HG02970 (cell line): ENCODE measurements around the gene APP.

ENCODE experiments used
- ATAC-seq: cut with Tn5 transposase; IDR thresholded peaks from one replicate; pipeline ENCODE4 v1.9.1; 2021; ENCODE audit warnings: mild to moderate bottlenecking, moderate library complexity, moderate number of reproducible peaks; ENCODE audit not compliant: unreplicated experiment, low FRiP score

Gene APP

DNA sequence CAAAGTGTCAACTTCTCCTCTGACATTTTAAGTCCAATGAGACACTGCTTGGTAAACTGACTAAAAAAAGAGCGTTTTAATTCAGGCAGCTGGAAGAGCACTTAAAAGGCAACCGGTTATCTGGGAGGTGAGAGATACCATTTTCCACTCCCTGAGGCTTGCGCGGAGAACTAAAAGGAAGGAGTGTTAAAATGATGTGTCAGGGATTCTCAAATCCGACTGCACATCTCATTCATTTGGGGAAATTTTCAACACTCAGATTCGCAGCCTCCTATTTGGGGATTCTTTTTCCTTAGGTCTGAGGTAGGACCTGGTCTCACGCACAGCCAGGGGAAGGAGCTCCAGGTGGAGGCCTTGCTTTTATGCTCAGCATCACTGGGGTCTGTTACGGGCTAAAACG lies 281.9 kb downstream of the APP start:
- ATAC-seq = no peak

DNA sequence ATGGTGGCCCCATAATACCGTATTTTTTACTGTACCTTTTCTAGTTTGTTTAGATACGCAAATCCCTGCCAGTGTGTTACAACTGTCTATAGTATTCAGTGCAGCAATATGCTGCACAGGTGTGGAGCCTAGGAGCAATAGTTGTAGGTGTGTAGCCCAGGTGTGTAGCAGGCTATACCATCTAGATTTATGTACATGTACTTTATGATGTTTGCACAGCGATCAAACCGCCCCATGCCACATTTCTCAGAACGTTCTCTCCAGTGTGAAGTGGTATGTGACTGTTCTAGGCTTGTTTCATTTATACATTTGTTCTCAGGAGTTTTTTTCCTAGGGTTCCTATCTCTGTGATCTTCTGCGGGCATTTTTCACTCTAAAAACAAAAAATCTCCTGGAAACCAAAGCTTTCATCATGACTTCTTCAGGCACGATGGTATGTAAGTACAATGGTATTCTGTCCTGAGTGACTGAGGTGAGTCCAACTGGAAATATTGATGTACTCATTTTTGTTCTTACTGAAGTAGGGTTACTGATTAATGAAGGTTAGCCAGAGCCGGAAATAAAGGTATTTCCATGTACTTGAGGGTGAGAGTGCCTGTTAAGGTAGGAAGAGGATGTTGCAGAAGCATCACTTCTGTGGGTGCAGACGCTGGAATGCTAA lies 282.8 kb downstream of the APP start:
- no peak for ATAC-seq

DNA sequence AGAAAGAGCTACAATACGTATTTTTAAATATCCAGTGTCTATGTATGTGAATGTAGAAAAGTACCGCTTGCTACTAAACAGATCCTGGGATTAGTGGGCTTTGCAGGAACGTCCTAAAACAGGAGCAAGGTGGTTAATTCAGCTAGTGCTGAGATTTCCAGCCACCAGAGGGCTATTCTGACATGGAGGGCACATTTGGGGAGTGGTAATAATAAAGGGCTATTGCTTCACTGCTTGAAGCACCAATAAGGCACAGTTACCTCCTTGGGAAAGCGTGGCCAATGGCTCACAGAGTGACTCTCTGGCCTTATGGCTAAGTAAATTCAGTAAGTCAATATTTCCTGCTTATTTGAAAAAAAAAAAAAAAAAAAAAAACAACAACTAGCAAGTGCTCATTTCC lies 283.4 kb downstream of the APP start:
- ATAC-seq = no peak

DNA sequence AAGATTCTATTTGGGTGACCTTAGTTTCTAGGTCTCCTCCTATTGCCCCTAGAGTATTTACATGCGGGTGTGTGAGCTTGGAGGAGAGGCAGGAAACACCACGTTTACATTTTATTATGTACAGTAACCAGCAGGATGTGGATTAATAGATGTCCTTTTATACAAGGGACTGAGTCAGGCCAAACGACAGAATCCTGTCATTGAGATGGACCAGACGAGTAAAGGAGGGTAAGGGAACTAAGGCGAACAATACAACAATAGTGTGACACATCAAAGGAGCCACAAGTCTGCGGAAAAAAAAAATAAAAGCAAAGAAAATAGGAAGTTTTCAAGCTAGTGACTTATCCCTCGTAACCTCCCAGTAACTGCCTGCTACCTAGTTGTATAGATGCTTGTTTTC lies 284.7 kb downstream of the APP start:
- ATAC-seq = no peak

DNA sequence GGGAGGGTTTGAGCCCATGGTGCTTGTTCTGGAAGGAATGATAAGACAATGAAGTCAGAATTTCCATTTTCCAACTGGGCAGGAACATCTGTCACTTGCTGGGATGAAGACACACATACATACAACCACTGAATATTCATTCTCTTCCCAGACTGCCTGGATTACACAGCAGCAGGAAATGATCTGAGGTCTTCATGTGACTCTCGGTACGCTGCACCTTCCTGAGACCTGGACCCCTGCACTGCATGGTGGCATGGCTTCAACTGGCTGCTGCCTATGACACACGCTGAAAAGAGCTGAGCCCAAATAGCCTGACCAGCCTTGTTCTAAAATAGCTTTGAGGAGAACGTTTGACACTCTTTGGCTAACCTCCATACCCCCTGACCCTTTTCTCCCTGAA lies 285.2 kb downstream of the APP start:
- no peak for ATAC-seq

DNA sequence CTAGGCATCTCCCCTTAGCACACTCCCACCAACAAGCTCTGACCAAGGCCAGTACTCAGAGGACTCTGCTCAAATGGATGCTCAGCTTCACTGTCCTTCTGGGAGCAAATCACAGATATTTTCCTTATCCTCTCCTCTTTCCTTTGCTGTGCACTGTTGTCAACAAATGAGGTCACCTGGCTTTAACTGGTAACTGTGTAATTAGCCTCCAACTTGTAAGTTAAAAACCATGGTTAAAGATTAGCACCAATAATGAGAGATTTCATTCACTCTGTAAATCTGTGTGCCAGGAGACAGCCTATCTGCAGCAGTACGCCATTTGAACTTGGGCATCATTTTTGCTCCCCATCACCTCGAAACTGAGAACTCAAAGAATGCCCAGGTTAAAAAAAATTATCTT lies 286.3 kb downstream of the APP start:
- no peak for ATAC-seq

DNA sequence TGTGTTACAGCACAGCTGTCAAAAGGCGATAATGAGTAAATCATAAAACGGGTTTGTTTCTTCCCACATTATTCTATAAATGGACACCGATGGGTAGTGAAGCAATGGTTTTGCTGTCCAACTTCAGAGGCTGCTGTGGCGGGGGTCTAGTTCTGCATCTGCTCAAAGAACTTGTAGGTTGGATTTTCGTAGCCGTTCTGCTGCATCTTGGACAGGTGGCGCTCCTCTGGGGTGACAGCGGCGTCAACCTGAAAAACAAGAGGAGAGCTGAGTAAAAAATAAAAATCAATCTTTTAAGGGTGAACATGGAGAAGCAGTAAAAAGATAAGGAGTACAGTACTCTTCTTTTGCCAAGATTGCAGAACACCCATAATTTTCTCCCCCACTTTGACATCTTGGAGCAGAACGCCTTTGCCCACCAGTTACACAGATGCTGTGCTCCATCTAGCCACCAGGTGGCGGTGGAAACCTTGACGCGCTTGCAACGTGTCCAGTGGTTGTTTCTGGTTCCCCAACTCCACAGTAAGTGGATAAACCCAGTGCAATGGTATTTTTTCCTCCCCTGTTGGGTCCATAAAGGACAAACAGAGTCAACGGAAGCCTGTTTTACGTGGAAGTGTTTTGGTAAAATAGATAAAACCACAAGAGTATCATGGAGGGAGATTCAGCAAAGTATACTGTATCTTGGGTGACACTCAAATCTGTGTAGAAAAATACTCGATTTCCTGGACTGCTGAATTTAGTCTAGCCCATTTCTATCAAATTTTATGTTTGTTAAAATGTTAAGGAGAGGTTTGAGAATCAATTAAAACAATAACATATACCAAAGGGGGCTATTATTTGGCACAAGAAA lies 288.8 kb downstream of the APP start:
- peak; percentile 76 for ATAC-seq

DNA sequence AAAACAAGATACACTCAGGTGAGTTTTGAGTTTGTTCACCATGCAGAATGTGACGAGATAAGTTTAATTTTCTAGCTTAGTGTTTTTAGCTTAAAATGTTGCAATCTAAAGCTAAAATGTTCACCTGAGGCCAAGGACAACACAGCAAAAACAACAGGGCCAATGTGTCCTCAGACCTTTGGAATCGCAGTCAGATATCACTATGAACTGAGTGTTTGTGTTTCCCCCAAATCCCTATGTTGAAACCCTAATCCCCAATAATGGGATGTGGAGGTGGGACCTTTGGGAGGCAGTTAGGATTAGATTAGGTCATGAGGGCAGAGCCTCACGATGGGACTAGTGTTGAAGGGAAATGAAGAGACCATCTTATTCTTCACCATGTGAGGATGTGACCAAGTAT lies 291.4 kb downstream of the APP start:
- no peak for ATAC-seq

DNA sequence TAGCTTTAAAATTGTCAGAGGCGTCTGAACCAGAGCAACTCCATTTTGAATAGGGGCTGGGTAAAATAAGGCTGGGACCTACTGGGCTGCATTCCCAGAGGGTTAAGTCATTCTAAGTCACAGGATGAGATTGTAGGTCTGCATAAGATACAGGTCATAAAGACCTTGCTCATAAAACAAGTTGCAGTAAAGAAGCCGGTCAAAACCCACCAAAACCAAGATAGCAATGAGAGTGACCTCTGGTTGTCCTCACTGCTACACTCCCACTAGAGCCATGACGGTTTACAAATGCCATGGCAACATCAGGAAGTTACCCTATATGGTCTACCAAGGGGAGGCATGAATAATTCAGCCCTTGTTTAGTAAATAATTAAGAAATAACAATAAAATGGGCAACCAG lies 292.2 kb downstream of the APP start:
- no peak for ATAC-seq

DNA sequence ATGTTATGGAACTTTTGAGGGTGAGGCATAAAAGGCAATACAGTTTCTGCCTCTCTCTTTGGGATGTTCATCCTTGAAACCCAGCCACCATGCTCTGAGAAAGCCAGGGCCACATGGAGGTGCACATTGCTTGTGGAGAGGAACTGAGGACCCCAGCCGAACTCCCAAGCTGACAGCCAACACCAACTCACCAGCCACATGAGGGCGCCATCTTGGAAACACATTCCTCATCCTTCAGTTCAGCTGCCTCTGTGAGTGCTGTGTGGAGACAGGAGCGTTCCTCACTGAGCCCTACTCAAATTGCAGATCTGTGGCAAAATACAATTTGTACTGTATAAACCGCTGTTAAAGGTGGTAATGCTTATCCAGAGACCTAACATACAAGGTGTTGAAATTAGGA lies 298.3 kb downstream of the APP start:
- no peak for ATAC-seq

DNA sequence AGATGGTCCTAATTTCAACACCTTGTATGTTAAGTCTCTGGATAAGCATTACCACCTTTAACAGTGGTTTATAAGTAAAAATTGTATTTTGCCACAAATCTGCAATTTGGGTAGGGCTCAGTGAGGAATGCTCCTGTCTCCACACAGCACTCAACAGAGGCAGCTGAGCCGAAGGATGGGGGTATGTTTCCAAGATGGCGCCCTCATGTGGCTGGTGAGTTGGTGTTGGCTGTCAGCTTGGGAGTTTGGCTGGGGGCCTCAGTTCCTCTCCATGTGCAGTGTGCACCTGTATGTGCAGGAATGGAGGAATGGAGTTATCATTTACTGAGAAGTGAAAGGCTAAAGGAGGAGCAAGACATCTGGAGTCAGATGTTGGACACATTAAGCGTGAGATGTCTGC lies 299.0 kb downstream of the APP start:
- ATAC-seq = no peak

DNA sequence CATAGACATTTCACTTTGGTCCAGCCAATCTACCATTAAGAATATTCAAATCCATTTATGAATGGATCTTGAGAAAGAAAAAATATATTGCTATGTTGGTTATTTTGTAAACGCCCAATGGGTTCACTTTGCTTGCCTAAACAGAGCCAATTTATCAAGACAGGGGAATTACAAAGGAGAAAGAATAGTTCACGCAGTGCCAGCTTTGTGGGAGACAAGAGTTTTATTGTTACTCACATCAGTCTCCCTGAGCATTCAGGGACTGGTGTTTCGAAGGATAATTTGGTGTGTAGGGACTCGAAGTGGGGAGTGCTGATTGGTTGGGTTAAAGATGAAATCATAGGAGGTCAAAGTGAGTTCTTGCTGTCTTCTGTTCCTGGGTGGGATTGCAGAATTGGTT lies 300.5 kb downstream of the APP start:
- no peak for ATAC-seq

DNA sequence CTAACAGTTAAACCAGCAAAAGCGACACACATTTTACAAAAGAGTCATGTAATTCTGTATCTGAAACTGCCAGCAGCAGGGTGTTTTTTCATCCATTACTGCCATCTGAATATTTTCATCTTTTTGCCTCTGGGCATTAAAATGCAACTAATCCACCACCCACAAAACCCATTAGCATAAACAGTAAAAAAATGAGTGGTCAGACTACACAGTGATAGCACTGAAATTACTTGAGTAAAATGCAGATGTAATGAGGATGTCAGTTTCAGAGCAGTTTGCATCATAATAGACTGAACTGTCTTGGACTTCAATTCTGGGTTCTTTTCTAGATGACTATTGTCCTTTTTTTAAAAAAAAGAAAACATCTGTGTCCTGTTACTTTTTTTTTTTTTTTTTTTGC lies 303.5 kb downstream of the APP start:
- no peak for ATAC-seq

DNA sequence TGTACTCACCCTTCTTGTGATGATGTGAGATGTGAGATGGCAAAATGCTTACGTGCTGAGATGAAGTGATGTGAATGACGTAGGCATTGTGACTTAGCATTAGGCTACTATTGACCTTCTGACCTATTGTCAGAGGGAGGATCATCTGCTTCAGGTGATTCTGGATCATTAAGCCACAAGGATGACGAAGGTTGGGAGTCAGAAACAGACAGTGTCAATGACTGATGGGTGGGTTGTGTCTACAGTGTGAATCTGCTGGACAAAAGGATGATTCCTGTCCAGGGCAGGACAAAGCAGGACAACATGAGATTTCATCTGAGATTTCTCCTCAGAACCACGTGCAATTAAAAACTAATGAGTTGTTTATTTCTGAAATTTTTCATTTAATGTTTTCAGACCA lies 306.8 kb downstream of the APP start:
- no peak for ATAC-seq

DNA sequence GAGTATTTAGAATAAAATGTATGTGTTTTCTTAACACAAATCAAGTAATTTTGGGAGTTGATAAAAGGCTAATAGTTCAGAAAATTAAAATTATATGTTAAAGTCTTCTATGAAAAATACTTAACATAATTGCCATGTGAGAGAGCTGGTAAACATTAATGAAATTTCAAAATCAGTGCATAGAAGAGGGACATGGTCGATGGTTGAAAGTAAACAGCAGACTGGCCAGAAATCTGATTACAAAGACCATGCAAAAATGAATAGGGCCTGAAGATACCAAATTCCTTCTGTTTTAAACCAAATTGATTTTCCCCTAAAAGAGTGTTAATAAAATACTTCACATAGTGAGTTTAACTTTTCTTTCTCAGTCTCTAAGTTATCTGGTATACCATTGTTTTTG lies 307.5 kb downstream of the APP start:
- ATAC-seq = no peak

DNA sequence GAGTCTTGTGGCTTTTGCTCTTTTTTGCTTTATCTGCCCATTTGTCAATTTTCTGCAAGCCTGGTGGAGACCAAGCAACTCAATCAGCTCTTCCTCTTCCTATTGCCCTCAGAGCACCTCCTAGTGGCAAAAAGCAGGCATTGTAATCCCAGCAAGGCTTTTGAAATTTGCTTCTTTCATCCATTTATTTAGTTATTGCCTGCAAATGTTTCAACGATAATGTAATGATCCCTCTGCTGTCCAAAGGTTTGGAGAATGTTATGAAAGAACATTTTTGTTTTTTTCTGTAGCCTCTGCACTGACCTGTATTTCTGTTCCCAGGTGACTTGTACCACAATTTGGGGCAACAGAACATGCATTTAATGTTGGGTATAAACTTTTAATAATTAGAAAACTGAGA lies 308.0 kb downstream of the APP start:
- peak; percentile 56 for ATAC-seq

DNA sequence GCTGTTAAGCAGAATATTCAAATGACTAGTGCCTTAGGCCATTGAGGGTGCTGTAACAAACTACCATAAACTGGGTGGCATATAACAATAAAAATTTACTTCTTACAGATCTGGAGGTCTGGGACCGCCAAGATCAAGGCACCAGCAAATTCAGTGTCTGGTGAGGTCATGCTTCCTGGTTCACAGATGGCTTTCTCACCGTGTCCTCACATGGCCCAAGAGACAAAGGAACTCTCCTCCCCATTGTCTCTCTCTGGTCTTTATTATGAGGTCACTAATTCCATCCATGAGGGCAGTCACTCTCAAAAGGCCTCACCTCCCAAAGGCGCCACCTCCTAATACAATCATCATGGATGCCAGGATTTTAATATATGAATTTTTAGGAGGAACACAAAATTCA lies 308.5 kb downstream of the APP start:
- no peak for ATAC-seq

DNA sequence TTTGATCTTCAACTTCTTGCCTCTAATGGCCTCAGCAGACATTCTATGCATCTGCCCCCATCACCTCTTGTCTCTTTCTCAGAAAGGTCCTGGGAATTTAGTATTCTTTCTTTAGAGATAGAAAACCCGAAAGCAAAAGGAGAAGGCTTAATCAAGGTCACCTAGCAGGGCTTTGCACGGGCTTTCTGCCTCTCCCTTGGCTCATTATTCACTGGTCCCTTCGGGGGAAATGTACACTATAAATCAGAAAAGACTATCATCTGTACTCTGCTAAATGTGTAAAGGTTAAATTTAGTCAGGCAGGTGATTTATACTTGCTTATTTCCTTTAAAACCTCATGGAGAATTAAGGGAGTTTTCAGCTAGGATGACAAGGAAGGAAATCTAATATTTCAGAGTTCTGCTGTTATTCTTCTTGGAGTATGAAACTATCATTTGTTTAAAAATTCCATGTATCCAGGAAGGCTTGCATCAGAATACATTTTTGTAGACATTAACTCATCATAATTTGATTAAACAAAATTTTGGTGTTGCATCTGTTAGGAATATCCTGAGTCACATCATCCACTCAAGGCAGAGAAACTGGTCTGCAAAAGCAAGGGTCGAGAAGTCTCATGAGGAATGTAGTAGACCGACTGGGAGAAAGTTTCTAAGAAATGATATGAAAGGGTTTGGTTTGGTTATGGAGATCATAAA lies 311.2 kb downstream of the APP start:
- ATAC-seq = no peak

DNA sequence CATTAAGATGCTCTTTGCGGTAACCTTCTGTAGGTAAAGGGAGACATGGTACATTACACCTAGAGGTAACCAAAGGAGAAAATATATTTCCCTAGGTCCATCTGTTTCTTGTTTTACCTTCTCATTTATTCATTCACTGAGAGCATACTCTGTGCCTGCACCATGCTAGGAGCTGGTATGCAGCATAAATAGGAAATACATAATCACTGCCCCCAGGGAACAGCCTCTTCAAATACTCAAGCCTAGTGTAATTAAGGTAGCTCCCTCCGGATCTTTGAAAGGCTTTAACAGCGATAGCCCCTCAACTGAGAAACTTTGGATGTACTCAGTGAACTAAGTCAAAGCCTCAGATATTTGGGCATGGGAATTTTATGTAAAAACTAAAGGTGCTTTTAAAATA lies 312.2 kb downstream of the APP start:
- ATAC-seq = no peak

DNA sequence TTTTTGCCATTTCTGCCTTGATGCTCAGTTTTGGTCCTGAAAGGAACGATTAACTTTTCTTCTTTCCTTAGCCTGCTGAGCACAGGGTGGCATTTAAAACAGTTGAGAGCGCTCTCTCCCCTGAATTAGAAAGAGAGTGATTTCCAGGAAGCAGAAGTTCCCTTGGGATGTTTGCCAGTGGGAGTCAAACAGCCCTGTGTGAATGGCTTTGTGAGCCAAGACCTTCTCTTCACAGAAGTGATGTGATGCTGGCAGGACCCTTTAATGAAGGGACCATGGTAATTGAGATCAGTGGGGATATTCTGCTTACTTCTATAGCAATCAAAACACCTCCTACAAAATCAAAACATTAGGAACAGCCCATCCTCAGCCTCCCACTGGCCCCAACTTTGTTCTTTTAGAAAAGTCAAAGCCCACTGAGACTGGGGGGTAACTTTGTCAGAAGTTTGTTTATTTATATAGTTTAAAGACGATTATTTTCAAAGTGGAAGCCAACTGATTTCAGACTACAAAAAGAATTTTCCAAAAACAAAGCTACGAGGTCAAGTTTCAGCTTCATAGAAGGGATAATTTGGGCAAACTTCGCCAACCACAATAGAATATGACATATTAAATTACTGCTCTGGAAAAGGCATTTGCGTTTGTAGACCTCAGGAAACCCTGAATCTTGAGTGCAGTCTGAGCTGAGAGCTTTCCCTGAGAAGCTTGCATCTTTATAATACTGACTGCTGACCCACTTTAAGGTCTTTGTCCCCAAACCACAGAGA lies 313.1 kb downstream of the APP start:
- ATAC-seq = no peak

DNA sequence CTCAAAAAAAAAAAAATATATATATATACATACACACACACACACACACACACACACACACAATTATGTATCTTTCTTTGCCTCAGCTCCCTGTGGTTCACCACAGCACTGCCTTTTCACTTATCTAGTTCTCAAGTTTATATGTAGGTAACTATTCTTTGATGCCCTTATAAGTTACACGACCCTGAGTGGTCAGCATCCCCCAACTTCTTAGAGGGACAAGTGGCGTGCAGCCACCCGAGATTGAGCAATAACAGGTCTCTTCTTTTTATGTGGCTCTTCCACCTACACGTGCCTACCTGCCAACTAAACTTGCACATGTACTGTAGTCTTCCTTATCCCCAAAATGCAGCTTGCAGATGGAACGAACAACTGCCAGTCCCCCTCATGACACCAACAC lies 315.0 kb downstream of the APP start:
- no peak for ATAC-seq
